ENCODE data around the gene CADM2.

CADM2 gene

DNA sequence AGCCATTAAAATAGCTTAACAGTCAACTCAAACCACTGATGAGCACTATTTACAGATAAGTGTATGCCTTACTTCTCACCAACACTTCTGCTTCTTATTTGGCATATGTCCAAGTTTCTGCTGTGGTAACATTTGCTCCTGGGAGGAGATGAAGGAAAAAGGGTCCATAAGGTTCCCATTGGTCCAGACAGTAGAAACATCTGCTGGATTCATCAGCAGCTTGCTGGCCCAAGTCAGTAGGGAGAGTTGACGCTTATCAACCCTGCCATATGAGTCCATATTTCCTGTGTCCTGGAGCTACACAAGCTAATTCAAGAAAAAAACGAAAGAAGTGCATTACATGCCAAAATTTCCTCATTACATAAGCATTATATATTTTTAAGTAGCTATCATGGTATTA is 824.5 kb downstream of the CADM2 start:
- H3K4me1 ChIP-seq (ENCODE audit: control insufficient read depth, low read length): no peaks in the 10 kb centered on the region
- no peaks in the 10 kb centered on the region for H4K20me1 ChIP-seq (ENCODE audit: control insufficient read depth, insufficient read depth, low read depth, low read length)
- no peaks in the 10 kb centered on the region for H3K27me3 ChIP-seq (ENCODE audit: control insufficient read depth, low read length)
- H3K9me2 ChIP-seq (replicated peaks; ENCODE audit: control insufficient read depth, low read length): no peaks in the 10 kb centered on the region
- no peaks in the 10 kb centered on the region for H3K36me3 ChIP-seq (ENCODE audit: control insufficient read depth, low read length)
- no peak overlapping the region for H3K4me3 ChIP-seq (ENCODE audit: low read length)
- H3K79me2 ChIP-seq (ENCODE audit: control insufficient read depth, low read length): no peaks in the 10 kb centered on the region
- TF ChIP-seq EZH2phosphoT487 (IDR thresholded peaks at IDR 0.05; ENCODE audit: borderline replicate concordance, low read length): no peak
- no peak overlapping the region for H3K27ac ChIP-seq (ENCODE audit: low read depth, low read length)
- no peaks in the 10 kb centered on the region for H3K9me3 ChIP-seq (ENCODE audit: control insufficient read depth, insufficient read depth, low read length)
- H3K4me2 ChIP-seq (ENCODE audit: low read length): no peak overlapping the region
- H3F3A ChIP-seq (ENCODE audit: control insufficient read depth, insufficient read depth): no peaks in the 10 kb centered on the region

GRCh38 chr3:85785766-85786165 is 827.0 kb downstream of the CADM2 start:
- no peaks in the 10 kb centered on the region for H3K9me2 ChIP-seq (replicated peaks; ENCODE audit: control insufficient read depth, low read length)
- H3K27ac ChIP-seq (ENCODE audit: low read depth, low read length): no peak overlapping the region
- H3K4me2 ChIP-seq (ENCODE audit: low read length): no peak overlapping the region
- no peaks in the 10 kb centered on the region for H3K4me1 ChIP-seq (ENCODE audit: control insufficient read depth, low read length)
- no peak overlapping the region for H3K4me3 ChIP-seq (ENCODE audit: low read length)
- no peaks in the 10 kb centered on the region for H3F3A ChIP-seq (ENCODE audit: control insufficient read depth, insufficient read depth)
- no peaks in the 10 kb centered on the region for H3K36me3 ChIP-seq (ENCODE audit: control insufficient read depth, low read length)
- no peaks in the 10 kb centered on the region for H4K20me1 ChIP-seq (ENCODE audit: control insufficient read depth, insufficient read depth, low read depth, low read length)
- no peaks in the 10 kb centered on the region for H3K79me2 ChIP-seq (ENCODE audit: control insufficient read depth, low read length)
- no peaks in the 10 kb centered on the region for H3K9me3 ChIP-seq (ENCODE audit: control insufficient read depth, insufficient read depth, low read length)
- TF ChIP-seq, protein P1, sequence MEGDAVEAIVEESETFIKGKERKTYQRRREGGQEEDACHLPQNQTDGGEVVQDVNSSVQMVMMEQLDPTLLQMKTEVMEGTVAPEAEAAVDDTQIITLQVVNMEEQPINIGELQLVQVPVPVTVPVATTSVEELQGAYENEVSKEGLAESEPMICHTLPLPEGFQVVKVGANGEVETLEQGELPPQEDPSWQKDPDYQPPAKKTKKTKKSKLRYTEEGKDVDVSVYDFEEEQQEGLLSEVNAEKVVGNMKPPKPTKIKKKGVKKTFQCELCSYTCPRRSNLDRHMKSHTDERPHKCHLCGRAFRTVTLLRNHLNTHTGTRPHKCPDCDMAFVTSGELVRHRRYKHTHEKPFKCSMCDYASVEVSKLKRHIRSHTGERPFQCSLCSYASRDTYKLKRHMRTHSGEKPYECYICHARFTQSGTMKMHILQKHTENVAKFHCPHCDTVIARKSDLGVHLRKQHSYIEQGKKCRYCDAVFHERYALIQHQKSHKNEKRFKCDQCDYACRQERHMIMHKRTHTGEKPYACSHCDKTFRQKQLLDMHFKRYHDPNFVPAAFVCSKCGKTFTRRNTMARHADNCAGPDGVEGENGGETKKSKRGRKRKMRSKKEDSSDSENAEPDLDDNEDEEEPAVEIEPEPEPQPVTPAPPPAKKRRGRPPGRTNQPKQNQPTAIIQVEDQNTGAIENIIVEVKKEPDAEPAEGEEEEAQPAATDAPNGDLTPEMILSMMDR (IDR thresholded peaks at IDR 0.05; ENCODE audit: low read depth, low read length, poor library complexity, severe bottlenecking): no peak
- TF ChIP-seq EZH2phosphoT487 (IDR thresholded peaks at IDR 0.05; ENCODE audit: borderline replicate concordance, low read length): no peak
- H3K27me3 ChIP-seq (ENCODE audit: control insufficient read depth, low read length): no peaks in the 10 kb centered on the region

- TF ChIP-seq, protein P1 (IDR thresholded peaks at IDR 0.05; ENCODE audit: low read depth, low read length, poor library complexity, severe bottlenecking): no peak
- no peak for TF ChIP-seq EZH2phosphoT487 (IDR thresholded peaks at IDR 0.05; ENCODE audit: borderline replicate concordance, low read length)
- H3K4me3 ChIP-seq (ENCODE audit: low read length): no peak overlapping the region
- no peaks in the 10 kb centered on the region for H3K9me2 ChIP-seq (replicated peaks; ENCODE audit: control insufficient read depth, low read length)
Measured at GRCh38 chr3:85790445-85791030, 831.7 kb downstream of the CADM2 start.

GRCh38 chr3:85796140-85796539 is 837.4 kb downstream of the CADM2 start:
- Histone ChIP-seq H3K9me3 (ENCODE audit: control insufficient read depth, insufficient read depth, low read length) (no peaks in the 10 kb centered on the region), H3K79me2 (ENCODE audit: control insufficient read depth, low read length) (no peaks in the 10 kb centered on the region), H3K27ac (ENCODE audit: low read depth, low read length) (no peak overlapping the region), H4K20me1 (ENCODE audit: control insufficient read depth, insufficient read depth, low read depth, low read length) (no peaks in the 10 kb centered on the region), H3K36me3 (ENCODE audit: control insufficient read depth, low read length) (no peaks in the 10 kb centered on the region), H3K4me3 (ENCODE audit: low read length) (no peak overlapping the region), H3K27me3 (ENCODE audit: control insufficient read depth, low read length) (no peaks in the 10 kb centered on the region), H3K4me1 (ENCODE audit: control insufficient read depth, low read length) (no peaks in the 10 kb centered on the region), H3K4me2 (ENCODE audit: low read length) (no peak overlapping the region), H3F3A (ENCODE audit: control insufficient read depth, insufficient read depth) (no peaks in the 10 kb centered on the region), H3K9me2 (replicated peaks; ENCODE audit: control insufficient read depth, low read length) (no peaks in the 10 kb centered on the region)
- TF ChIP-seq, protein P1 (IDR thresholded peaks at IDR 0.05; ENCODE audit: low read depth, low read length, poor library complexity, severe bottlenecking): no peak
- no peak for TF ChIP-seq EZH2phosphoT487 (IDR thresholded peaks at IDR 0.05; ENCODE audit: borderline replicate concordance, low read length)

More at GRCh38 chr3:85790445-85791030, 831.7 kb downstream of the CADM2 start:
- H3K4me1 ChIP-seq (ENCODE audit: control insufficient read depth, low read length): no peaks in the 10 kb centered on the region
- H3K9me3 ChIP-seq (ENCODE audit: control insufficient read depth, insufficient read depth, low read length): no peaks in the 10 kb centered on the region
- no peaks in the 10 kb centered on the region for H3F3A ChIP-seq (ENCODE audit: control insufficient read depth, insufficient read depth)
- no peaks in the 10 kb centered on the region for H3K79me2 ChIP-seq (ENCODE audit: control insufficient read depth, low read length)
- no peak overlapping the region for H3K27ac ChIP-seq (ENCODE audit: low read depth, low read length)
- H4K20me1 ChIP-seq (ENCODE audit: control insufficient read depth, insufficient read depth, low read depth, low read length): no peaks in the 10 kb centered on the region
- H3K36me3 ChIP-seq (ENCODE audit: control insufficient read depth, low read length): no peaks in the 10 kb centered on the region
- no peak overlapping the region for H3K4me2 ChIP-seq (ENCODE audit: low read length)
- no peaks in the 10 kb centered on the region for H3K27me3 ChIP-seq (ENCODE audit: control insufficient read depth, low read length)

Data from DOHH2 (cell line).